Measurements from ENCODE around the gene GRM8.

GRCh38 chr7:126606331-126606730 lies 646.4 kb downstream of the GRM8 start:
- no peak for TF ChIP-seq CTCF (IDR thresholded peaks at IDR 0.05; ENCODE audit: low read length)
- no peak for TF ChIP-seq EZH2 (IDR thresholded peaks at IDR 0.05; ENCODE audit: borderline replicate concordance, low read length)
